PFSK-1 (cell line): ENCODE results near the gene JAK1.

Experiments used
- POLR2AphosphoS5 ChIP-seq: IDR thresholded peaks from 2 replicates; pipeline ENCODE4 v1.6.1; 2012; ENCODE audit warnings: low read depth, mild to moderate bottlenecking, control low read depth, low read length, moderate library complexity
- REST ChIP-seq, 2 experiments: IDR thresholded peaks; 2 replicates each; pipeline versions ENCODE4 v1.6.1 to v1.8.0; 2011 to 2012; ENCODE audit warnings: low read depth in 2 of 2, low read length in 2 of 2, control low read depth in 1 of 2, inconsistent platforms in 1 of 2, mild to moderate bottlenecking in 1 of 2, moderate library complexity in 1 of 2; ENCODE audit not compliant: insufficient read depth in 1 of 2
- TAF1 ChIP-seq: IDR thresholded peaks from 2 replicates; pipeline ENCODE4 v1.6.1; 2012; ENCODE audit warnings: low read length, control low read depth, borderline replicate concordance; ENCODE audit not compliant: insufficient read depth

GRCh38 chr1:64844175-64844574 is 122.2 kb downstream of the JAK1 start:
- TF ChIP-seq POLR2AphosphoS5 (no peak), TAF1 (no peak), REST (IDR thresholded peaks at IDR 0.05; ENCODE audit: insufficient read depth in 1 of 2, low read depth in 2 of 2, low read length in 2 of 2) (no peak)
